H1 (cell line): Measurements from ENCODE around the gene CEP97. TPM values are rescaled to one million over a fixed set of nuclear protein-coding genes. Genes with fewer than 3 reads are reported as not detected.
A peak's percentile ranks its signal among the peaks of the same experiment; 100 is the strongest.

ENCODE experiments used
- CTCF ChIA-PET: fragments of 300-600 bp; sonication (Branson Sonifier 250); formaldehyde crosslinking; loops from one replicate; lab custom pipeline; 2021; ENCODE audit not compliant: partially characterized antibody; lab: Charles Lee
- POLR2A ChIA-PET: fragments of 300-600 bp; sonication (Branson Sonifier 250); formaldehyde crosslinking; loops from one replicate; lab custom pipeline; 2021; ENCODE audit warnings: inconsistent platforms; ENCODE audit not compliant: partially characterized antibody; lab: Charles Lee
- DNase-seq, 2 experiments: peaks; one replicate each; pipeline versions ENCODE4 v3.0.0 to v3.0.0-alpha.2; 2010 to 2022; ENCODE audit warnings: low spot score in 2 of 2, low read depth in 1 of 2, mixed read lengths in 1 of 2
- FAIRE-seq: peaks from 2 replicates; lab custom pipeline; 2011; peaks lifted over from hg19 to GRCh38; lab: Jason Lieb, UNC
- H2AFZ ChIP-seq: 2 replicates; pipeline ENCODE4 v1.8.1; 2012; ENCODE audit warnings: low read length, inconsistent platforms
- H2AK5ac ChIP-seq: 2 replicates; pipeline ENCODE4 v1.6.1; 2013; ENCODE audit warnings: low read depth, low read length
- H2BK120ac ChIP-seq: replicated peaks from 2 replicates; pipeline ENCODE3; 2013; ENCODE audit warnings: low read depth, low read length, inconsistent platforms
- H2BK12ac ChIP-seq: 2 replicates; pipeline ENCODE4 v1.6.1; 2013; ENCODE audit warnings: low read depth, low read length
- H2BK15ac ChIP-seq: 2 replicates; pipeline ENCODE4 v1.6.1; 2013; ENCODE audit warnings: low read length
- H2BK20ac ChIP-seq: 2 replicates; pipeline ENCODE4 v1.6.1; 2013; ENCODE audit warnings: low read length
- H2BK5ac ChIP-seq: 2 replicates; pipeline ENCODE4 v1.6.1; 2013; ENCODE audit warnings: low read depth, low read length
- H3K14ac ChIP-seq: 2 replicates; pipeline ENCODE4 v1.6.1; 2013; ENCODE audit warnings: inconsistent platforms; ENCODE audit not compliant: insufficient read length
- H3K18ac ChIP-seq: 2 replicates; pipeline ENCODE4 v1.6.1; 2013; ENCODE audit warnings: low read length; ENCODE audit errors: extremely low read depth
- H3K23ac ChIP-seq: 2 replicates; pipeline ENCODE4 v1.6.1; 2013; ENCODE audit warnings: inconsistent platforms; ENCODE audit not compliant: insufficient read length
- H3K23me2 ChIP-seq: 2 replicates; pipeline ENCODE4 v1.6.1; 2013; ENCODE audit warnings: low read depth, low read length
- H3K27ac ChIP-seq: 2 replicates; pipeline ENCODE4 v1.6.1; 2011; ENCODE audit warnings: low read depth, low read length, inconsistent platforms
- H3K27me3 ChIP-seq, 4 experiments: replicated peaks in 1 of 4; 1 replicate in 1 of 4; 2 replicates in 3 of 4; pipeline versions ENCODE4 v1.6.1 to v1.8.1; 2011 to 2013; ENCODE audit warnings: low read length in 3 of 4, mild to moderate bottlenecking in 3 of 4, inconsistent platforms in 2 of 4, mixed read lengths in 2 of 4, moderate library complexity in 1 of 4; ENCODE audit not compliant: control insufficient read depth in 3 of 4, insufficient read depth in 3 of 4; ENCODE audit errors: extremely low read depth in 1 of 4
- H3K36me3 ChIP-seq, 4 experiments: 2 replicates each; pipeline versions ENCODE4 v1.6.1 to v1.8.1; 2011 to 2013; ENCODE audit warnings: mild to moderate bottlenecking in 4 of 4, low read length in 3 of 4, moderate library complexity in 2 of 4, control low read depth in 1 of 4, inconsistent platforms in 1 of 4; ENCODE audit not compliant: insufficient read depth in 4 of 4, control insufficient read depth in 2 of 4
- H3K4ac ChIP-seq: replicated peaks from 2 replicates; pipeline ENCODE3; 2013; ENCODE audit warnings: low read length, low read depth, mixed read lengths, inconsistent platforms; ENCODE audit not compliant: insufficient read length
- H3K4me1 ChIP-seq, 4 experiments: replicated peaks in 1 of 4; 1 replicate in 1 of 4; 2 replicates in 3 of 4; pipeline versions ENCODE4 v1.6.1 to v1.8.1; 2011 to 2013; ENCODE audit warnings: low read length in 3 of 4, inconsistent platforms in 2 of 4, mixed read lengths in 1 of 4; ENCODE audit not compliant: insufficient read depth in 4 of 4, control insufficient read depth in 3 of 4
- H3K4me2 ChIP-seq, 2 experiments: 2 replicates each; pipeline versions ENCODE4 v1.6.1 to v1.8.1; 2011 to 2013; ENCODE audit warnings: low read depth in 2 of 2, low read length in 2 of 2, control low read depth in 1 of 2, inconsistent platforms in 1 of 2, mild to moderate bottlenecking in 1 of 2; ENCODE audit not compliant: insufficient read depth in 1 of 2
- H3K4me3 ChIP-seq, 4 experiments: fragments of 200-600, 300-600 bp in 1 of 4; sonication (generic), shearing (Covaris generic), sonication (Bioruptor Twin) in 1 of 4; 2 replicates each; pipeline versions ENCODE4 v1.5.1 to v1.8.1; 2011 to 2016; ENCODE audit warnings: low read length in 4 of 4, low read depth in 3 of 4, control low read depth in 2 of 4, inconsistent platforms in 2 of 4, mild to moderate bottlenecking in 2 of 4, mixed read lengths in 1 of 4, moderate library complexity in 1 of 4; ENCODE audit not compliant: insufficient read depth in 2 of 4; ENCODE audit errors: extremely low read depth in 1 of 4
- H3K56ac ChIP-seq: replicated peaks from 2 replicates; pipeline ENCODE3; 2013; ENCODE audit warnings: low read depth, mild to moderate bottlenecking, mixed read lengths, low read length, inconsistent platforms; ENCODE audit not compliant: insufficient read length
- H3K79me1 ChIP-seq: 2 replicates; pipeline ENCODE4 v1.6.1; 2013; ENCODE audit warnings: low read depth, low read length, control low read depth
- H3K79me2 ChIP-seq, 2 experiments: 2 replicates each; pipeline versions ENCODE4 v1.6.1 to v1.8.1; 2012 to 2013; ENCODE audit warnings: low read length in 2 of 2, mild to moderate bottlenecking in 2 of 2, inconsistent platforms in 1 of 2; ENCODE audit not compliant: insufficient read depth in 2 of 2, control insufficient read depth in 1 of 2
- H3K9ac ChIP-seq, 4 experiments: replicated peaks in 1 of 4; 1 replicate in 1 of 4; 2 replicates in 3 of 4; pipeline versions ENCODE4 v1.6.1 to v1.8.1; 2011 to 2013; ENCODE audit warnings: low read depth in 3 of 4, low read length in 3 of 4, control low read depth in 2 of 4, mild to moderate bottlenecking in 2 of 4, moderate library complexity in 2 of 4, inconsistent platforms in 1 of 4; ENCODE audit errors: extremely low read depth in 1 of 4
- H3K9me3 ChIP-seq, 2 experiments: 2 replicates each; pipeline versions ENCODE4 v1.6.1 to v1.8.1; 2012 to 2013; ENCODE audit warnings: mild to moderate bottlenecking in 2 of 2, moderate library complexity in 2 of 2, control low read depth in 1 of 2, inconsistent platforms in 1 of 2, low read depth in 1 of 2, low read length in 1 of 2, mixed read lengths in 1 of 2; ENCODE audit not compliant: insufficient read depth in 2 of 2
- H4K20me1 ChIP-seq, 2 experiments: replicated peaks in 1 of 2; 2 replicates each; pipeline versions ENCODE3 to v1.8.1; 2011 to 2013; ENCODE audit warnings: inconsistent platforms in 2 of 2, low read length in 2 of 2, mild to moderate bottlenecking in 1 of 2; ENCODE audit not compliant: insufficient read depth in 2 of 2, control insufficient read depth in 1 of 2
- H4K5ac ChIP-seq: 2 replicates; pipeline ENCODE4 v1.6.1; 2013; ENCODE audit warnings: low read length, low read depth, mixed read lengths, inconsistent platforms; ENCODE audit not compliant: insufficient read length
- H4K8ac ChIP-seq: 2 replicates; pipeline ENCODE4 v1.8.0; 2013; ENCODE audit warnings: mild to moderate bottlenecking, moderate library complexity, low read length, inconsistent platforms; ENCODE audit not compliant: insufficient read depth; ENCODE audit errors: extremely low read depth
- H4K91ac ChIP-seq: replicated peaks from 2 replicates; pipeline ENCODE3; 2013; ENCODE audit warnings: low read length, mixed read lengths, inconsistent platforms; ENCODE audit not compliant: insufficient read length
- ASH2L ChIP-seq: fragments of 200-600, 300-600 bp; sonication (generic); IDR thresholded peaks from one replicate; pipeline ENCODE4 v1.7.1; 2017; ENCODE audit warnings: low read length
- CBX5 ChIP-seq: fragments of 300-800, 300-1000 bp; sonication (generic); IDR thresholded peaks from 2 replicates; pipeline ENCODE4 v1.7.1; 2016; ENCODE audit warnings: antibody characterized with exemption, low read length, low read depth
- CHD2 ChIP-seq: IDR thresholded peaks from 2 replicates; pipeline ENCODE4 v1.6.1; 2012; ENCODE audit warnings: low read length, improper control_type of control experiment
- EGR1 ChIP-seq: IDR thresholded peaks from 2 replicates; pipeline ENCODE4 v1.6.1; 2011; ENCODE audit warnings: low read depth, low read length, borderline replicate concordance
- GABPA ChIP-seq: IDR thresholded peaks from 2 replicates; pipeline ENCODE4 v1.6.1; 2011; ENCODE audit warnings: mild to moderate bottlenecking, low read length, moderate library complexity, borderline replicate concordance; ENCODE audit not compliant: insufficient read depth
- JUN ChIP-seq: IDR thresholded peaks from 2 replicates; pipeline ENCODE4 v1.6.1; 2011; ENCODE audit warnings: low read depth, mild to moderate bottlenecking, improper control_type of control experiment, low read length
- KDM4A ChIP-seq: IDR thresholded peaks from one replicate; pipeline ENCODE4 v1.7.1; 2012; ENCODE audit warnings: low read depth, mild to moderate bottlenecking, moderate library complexity, low read length, inconsistent platforms; ENCODE audit not compliant: severe bottlenecking
- KDM5A ChIP-seq: fragments of 200-600 bp; IDR thresholded peaks from 2 replicates; pipeline ENCODE4 v1.7.1; 2012; ENCODE audit warnings: mild to moderate bottlenecking, low read length, inconsistent platforms, mixed read lengths
- MAFK ChIP-seq: IDR thresholded peaks from 2 replicates; pipeline ENCODE4 v1.6.1; 2012; ENCODE audit warnings: low read depth, mild to moderate bottlenecking, improper control_type of control experiment, low read length
- RAD21 ChIP-seq, 2 experiments: IDR thresholded peaks in 1 of 2; conservative IDR thresholded peaks in 1 of 2; 2 replicates each; pipeline ENCODE4 v1.6.1; 2011; ENCODE audit warnings: low read depth in 2 of 2, low read length in 2 of 2, improper control_type of control experiment in 1 of 2, inconsistent platforms in 1 of 2, mild to moderate bottlenecking in 1 of 2, moderate library complexity in 1 of 2
- SIN3A ChIP-seq, 2 experiments: IDR thresholded peaks in 1 of 2; conservative IDR thresholded peaks in 1 of 2; 2 replicates each; pipeline ENCODE4 v1.6.1; 2011 to 2012; ENCODE audit warnings: low read length in 2 of 2, improper control_type of control experiment in 1 of 2, low read depth in 1 of 2, mild to moderate bottlenecking in 1 of 2
- TAF7 ChIP-seq: optimal IDR thresholded peaks from 2 replicates; pipeline ENCODE3; 2011; ENCODE audit warnings: low read depth, mild to moderate bottlenecking, inconsistent platforms, low read length, moderate library complexity, borderline replicate concordance
- WGBS, 2 experiments: shearing (Covaris generic) in 1 of 2; methylation state at CpG; one replicate each; pipeline versions ENCODE4 v1.1.6 to v1.1.7; 2013 to 2015; ENCODE audit warnings: low lambda C conversion rate in 2 of 2, mixed read lengths in 2 of 2, inconsistent platforms in 1 of 2, low coverage in 1 of 2, missing lambda C conversion rate in 1 of 2; ENCODE audit not compliant: insufficient replicate concordance in 2 of 2, insufficient coverage in 1 of 2, insufficient read length in 1 of 2; ENCODE audit errors: extremely low coverage in 1 of 2, missing lambda C conversion rate in 1 of 2; 5-methylcytosine and 5-hydroxymethylcytosine counted together
- polyA plus RNA-seq, 7 experiments: library from polyadenylated mRNA; depleted of rRNA in 3 of 7; stranded (reverse) in 5 of 7; unstranded in 2 of 7; fragments of >200 nt in 5 of 7; fragments of 200-250 nt in 2 of 7; gene quantifications; 1 replicate in 5 of 7; 2 replicates in 1 of 7; 4 replicates in 1 of 7; pipeline versions ENCODE4 v1.2.1 to v1.2.3, GENCODE V29; 2011 to 2013; ENCODE audit warnings: missing spikeins in 2 of 7, mixed read lengths in 2 of 7
- total RNA-seq: library from RNA; stranded (reverse); fragmentation: NEBNext Ultra II Directional; extraction: Animal tissue kit (Norgen Biotek cat#: 25700); gene quantifications from 2 replicates; pipeline ENCODE4 v1.2.1, GENCODE V29; 2021

CEP97 gene
- total and polyA plus RNA-seq, 2 of the 8 experiments (the other 6 are each of a cell fraction or from before 2014, with no cell fraction given) = 1.6 to 13.2 TPM

DNA sequence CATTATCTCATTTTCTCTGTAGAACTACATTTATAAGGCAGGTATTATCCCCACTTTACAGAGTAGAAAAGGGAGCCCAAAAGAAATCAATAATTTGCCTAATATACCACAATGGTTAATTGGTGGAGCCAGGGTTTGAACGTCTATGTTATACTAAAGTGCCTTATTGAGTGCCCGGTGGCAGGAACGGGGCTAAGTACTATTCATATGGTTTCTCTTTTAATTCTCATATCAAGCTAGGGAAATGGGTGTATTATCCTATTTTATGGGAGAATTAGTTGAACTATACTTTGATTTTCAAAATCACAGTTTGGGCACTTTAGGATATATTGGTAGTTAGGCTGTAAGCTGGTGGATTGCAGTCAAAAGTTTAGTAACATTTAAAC, 1.5 kb downstream of the CEP97 start:
- DNase-seq = no peak
- H4K5ac ChIP-seq = no peak overlapping the region
- no peaks in the 10 kb centered on the region for H3K4me1 ChIP-seq
- 60% methylated on average over 3 of the region's 3 CpGs; no CpG with 5 or more reads in 1 of the 2 experiments for WGBS, 2 experiments
- H3K79me1 ChIP-seq = peaks cover 2% of the 10 kb centered on the region; the same call in 1 of the 2 replicates
- no peak overlapping the region for H2AK5ac ChIP-seq
- H3K14ac ChIP-seq = no peak overlapping the region
- peak overlapping the region in 3 of 4 experiments; percentile 92 to 99 (median 98); a peak in 5 of 8 replicates for H3K4me3 ChIP-seq
- no peak overlapping the region for H3K27ac ChIP-seq
- H3K4ac ChIP-seq = no peak overlapping the region
- peaks cover 0 to 8% of the 10 kb centered on the region in 2 experiments; a peak in 1 of 4 replicates for H3K79me2 ChIP-seq
- H2BK12ac ChIP-seq = no peak overlapping the region
- H2BK5ac ChIP-seq = no peak overlapping the region
- no peak overlapping the region for H3K56ac ChIP-seq
- no peak overlapping the region for H3K23ac ChIP-seq
- FAIRE-seq = no peak
- no peak overlapping the region for H2BK20ac ChIP-seq
- CTCF ChIA-PET = interaction anchor here (1.6 to 4.0 kb wide), 2 partner anchors 18 to 35 kb away, joined by 3 to 19 read pairs; no protein-coding TSS in a partner anchor
- no peak overlapping the region for H4K91ac ChIP-seq
- TF ChIP-seq ASH2L = no peak
- TF ChIP-seq SIN3A (conservative IDR thresholded peaks at IDR 0.05 in 1 of 2, IDR thresholded peaks at IDR 0.05 in 1 of 2; ENCODE audit: low read depth in 1 of 2, low read length in 2 of 2) = no peak
- no peak for TF ChIP-seq CBX5
- TF ChIP-seq EGR1 = no peak
- no peak for TF ChIP-seq MAFK
- TF ChIP-seq CHD2 = no peak
- TF ChIP-seq GABPA = no peak
- no peak for TF ChIP-seq KDM5A
- no peak for TF ChIP-seq TAF7
- TF ChIP-seq JUN = no peak
- no peak for TF ChIP-seq RAD21 (IDR thresholded peaks at IDR 0.05 in 1 of 2, conservative IDR thresholded peaks at IDR 0.05 in 1 of 2; ENCODE audit: low read depth in 2 of 2, low read length in 2 of 2)
- TF ChIP-seq KDM4A = no peak
- POLR2A ChIA-PET = interaction anchor here (1.9 kb wide), 1 partner anchor 40 kb away, joined by 22 read pairs; the partner anchor contains the start of gene RPL24
- H3K9ac ChIP-seq = no peak overlapping the region
- H2AFZ ChIP-seq = no peak overlapping the region
- no peaks in the 10 kb centered on the region for H3K9me3 ChIP-seq
- no peak overlapping the region for H4K8ac ChIP-seq
- no peaks in the 10 kb centered on the region for H3K27me3 ChIP-seq
- no peak overlapping the region for H3K18ac ChIP-seq
- peak overlapping the region; percentile 73 to 100; a peak in 2 of 4 replicates for H3K4me2 ChIP-seq
- H4K20me1 ChIP-seq = no peaks in the 10 kb centered on the region
- H2BK120ac ChIP-seq = no peak overlapping the region
- H3K23me2 ChIP-seq = 0 out of 2 replicates have a peak, but pooled peaks cover 3% of the 10 kb centered on the region
- peaks cover 2 to 26% (median 9%) of the 10 kb centered on the region in 4 experiments; a peak in 4 of 8 replicates for H3K36me3 ChIP-seq
- H2BK15ac ChIP-seq = no peak overlapping the region
